Middle frontal gyrus (tissue), 1 donor: ENCODE measurements around the gene NATD1.
A peak's percentile ranks its signal among the peaks of the same experiment; 100 is the strongest.

Source experiments
- DNase-seq: peaks from one replicate; pipeline ENCODE4 v3.0.0-alpha.2; 2015; ENCODE audit warnings: low spot score; ENCODE audit errors: extremely low spot score

The NATD1 gene

DNA sequence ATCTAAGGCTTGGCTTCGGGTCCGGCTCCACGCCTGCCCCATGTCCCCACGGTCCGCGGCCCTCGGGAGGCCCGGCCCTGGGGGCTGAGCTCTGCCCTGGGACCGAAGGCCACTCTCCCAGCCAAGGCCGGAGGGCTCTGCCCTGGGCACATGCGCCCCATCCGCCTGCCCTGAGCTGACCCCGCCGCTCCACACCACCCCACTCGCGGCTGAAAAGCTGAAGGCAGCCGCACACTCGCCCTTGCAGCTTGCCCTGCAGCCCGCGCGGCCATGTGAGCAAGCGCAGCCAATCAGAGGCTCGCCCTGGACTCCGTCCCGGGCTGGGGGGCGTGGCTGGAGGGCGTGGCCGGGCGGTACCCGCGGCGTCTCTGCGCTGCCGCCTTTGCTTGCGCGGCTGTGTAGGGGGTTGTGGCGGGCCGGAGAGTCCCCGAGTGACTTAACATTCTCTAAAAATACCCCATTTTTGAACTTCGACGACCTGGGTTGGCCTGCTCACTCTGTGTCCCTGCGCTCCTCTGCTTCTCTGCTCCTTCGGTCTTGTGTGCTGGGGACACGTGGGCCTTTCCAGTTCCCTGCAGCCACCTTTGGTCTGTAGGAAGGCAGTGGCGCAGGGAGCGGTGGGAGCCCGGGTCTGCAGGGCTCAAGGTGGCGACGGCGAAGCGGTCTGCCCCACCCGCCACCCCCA lies 22.5 kb upstream of the NATD1 start:
- peak; percentile 76 for DNase-seq

DNA sequence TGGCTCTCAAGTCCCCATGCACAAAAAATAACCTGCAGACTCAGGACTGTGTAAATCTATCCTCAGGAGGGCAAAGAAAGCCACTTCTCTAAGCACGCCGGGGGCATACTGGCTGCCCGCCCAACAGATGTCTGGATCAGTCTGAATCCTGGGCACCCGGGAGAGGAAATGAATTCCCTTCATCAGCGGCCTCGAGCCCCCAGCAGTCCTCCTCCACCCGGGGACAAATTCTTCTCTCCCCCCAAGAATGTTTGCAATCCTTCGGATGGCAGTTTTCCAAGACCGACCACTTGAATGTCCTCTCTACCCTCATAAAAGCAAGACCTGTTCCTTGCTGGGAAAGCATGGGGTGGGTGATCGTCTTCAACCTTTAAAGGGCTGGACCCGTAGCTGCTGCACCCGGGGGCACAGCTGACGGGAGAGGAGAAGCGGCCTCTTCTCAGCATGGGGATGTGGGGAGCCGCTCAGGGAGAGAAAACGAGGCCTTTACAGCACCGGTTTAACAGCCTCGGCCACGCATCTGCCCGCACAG lies 21.9 kb upstream of the NATD1 start:
- no peak for DNase-seq

DNA sequence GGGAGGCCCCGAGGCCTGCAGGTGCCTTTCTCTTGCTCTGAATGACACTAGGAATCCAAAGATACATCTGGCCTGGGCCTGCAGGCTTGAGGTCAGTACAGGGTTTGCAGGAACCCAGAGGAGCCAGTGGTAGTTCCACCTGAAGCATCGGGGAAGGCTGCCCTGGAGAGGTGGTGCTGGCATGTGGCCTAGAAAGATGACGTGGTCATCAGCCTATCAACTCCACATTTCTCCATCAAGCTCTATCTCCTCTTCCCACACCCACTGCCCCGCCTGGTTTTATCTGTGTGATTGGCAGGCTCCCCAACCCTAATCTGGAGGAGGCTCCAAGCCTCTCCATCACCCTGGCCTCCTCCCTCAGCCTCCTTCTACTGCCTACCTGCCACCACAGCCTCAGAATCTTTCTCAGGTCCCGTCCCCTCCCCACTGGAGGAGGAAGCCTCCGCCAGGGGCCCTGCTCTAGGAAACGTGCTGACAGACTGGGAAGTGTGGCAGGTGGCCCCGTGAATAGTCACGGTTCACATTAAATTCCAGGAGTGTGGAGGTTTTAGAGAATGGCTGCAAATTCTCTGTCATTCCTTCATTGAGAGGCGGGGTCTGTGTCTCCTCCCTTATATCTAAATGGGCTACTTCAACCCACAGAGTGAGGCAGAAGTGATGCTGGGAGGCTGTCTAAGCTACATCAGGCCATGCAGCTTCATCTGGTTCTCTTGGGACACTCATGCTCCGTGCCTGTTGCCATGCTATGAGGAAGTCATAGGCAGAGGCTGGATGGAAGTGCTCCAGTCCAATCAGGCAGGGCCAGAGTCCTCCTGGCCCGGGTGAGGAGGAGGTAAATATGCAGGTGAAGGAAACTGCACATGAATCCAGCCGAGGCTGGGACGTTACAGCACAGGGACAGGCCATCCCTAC lies 19.9 kb upstream of the NATD1 start:
- no peak for DNase-seq

DNA sequence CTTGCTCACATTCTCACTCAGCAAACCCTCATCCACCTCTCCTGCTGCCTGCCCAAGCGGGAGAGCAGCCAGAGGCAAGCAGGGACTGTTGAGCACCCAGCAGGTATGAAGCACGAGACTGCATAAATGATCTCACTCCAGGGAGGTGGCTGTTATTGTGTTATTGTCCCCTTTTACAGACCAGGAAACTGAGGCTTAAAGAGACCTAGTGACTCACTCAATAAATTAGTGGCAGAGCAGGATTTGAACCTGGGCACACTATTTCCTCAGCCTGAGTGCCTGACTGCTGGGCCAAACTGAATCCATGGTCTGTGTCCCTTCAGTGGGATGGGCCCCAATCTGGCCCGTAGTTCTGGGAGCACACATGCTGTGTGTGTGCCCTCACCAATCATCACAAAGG lies 19.0 kb upstream of the NATD1 start:
- no peak for DNase-seq

DNA sequence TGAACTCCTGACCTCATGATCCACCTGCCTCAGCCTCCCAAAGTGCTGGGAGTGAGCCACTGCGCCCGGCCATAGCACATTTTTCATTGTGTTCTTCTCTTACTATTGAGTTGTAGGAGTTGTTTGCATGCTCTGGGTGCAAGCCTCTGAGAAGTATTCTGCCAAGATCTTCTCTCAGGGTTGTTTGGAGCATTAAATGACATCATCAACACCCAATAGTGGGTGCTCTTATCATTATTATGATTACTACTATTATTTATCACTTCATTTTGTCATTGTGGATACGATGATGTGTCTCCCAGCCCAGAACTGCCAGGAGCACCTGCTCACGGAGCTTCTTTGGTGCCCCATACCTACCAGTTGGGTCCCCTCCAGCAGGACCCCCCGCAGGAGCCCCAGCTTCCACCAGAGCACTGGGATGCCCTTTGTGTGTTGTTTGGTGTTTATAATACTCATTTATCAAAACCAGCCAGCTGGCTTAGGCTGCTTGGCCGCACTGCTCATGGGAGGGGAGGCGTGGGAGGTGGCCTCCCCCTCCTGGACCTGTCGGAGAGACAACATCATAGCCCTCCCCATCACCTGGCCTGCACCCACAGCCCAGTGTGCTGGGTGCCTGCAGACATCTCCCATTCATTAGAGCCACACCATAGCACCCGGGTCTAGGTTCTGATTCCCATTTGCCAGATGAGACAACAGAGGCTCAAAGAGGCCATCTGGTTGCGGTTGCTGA lies 18.4 kb upstream of the NATD1 start:
- no peak for DNase-seq

DNA sequence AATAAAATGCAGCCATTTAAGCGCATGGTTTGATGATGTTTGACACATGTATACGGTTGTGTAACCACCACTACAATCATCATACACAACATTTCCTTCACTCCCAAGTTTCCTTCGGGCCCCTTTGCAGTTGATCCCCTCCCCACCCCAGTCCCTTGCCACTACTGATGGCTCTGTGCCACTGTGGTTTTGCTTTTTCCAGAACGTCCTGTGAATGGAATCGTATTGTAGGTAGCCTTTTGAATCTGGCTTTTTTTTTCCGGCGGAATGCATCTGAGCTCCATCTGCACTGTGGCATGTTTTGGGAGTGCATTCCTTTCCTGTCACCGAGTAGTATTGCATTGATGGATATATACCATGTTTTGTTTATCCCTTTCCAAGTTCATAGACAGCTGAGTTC lies 16.2 kb upstream of the NATD1 start:
- no peak for DNase-seq

DNA sequence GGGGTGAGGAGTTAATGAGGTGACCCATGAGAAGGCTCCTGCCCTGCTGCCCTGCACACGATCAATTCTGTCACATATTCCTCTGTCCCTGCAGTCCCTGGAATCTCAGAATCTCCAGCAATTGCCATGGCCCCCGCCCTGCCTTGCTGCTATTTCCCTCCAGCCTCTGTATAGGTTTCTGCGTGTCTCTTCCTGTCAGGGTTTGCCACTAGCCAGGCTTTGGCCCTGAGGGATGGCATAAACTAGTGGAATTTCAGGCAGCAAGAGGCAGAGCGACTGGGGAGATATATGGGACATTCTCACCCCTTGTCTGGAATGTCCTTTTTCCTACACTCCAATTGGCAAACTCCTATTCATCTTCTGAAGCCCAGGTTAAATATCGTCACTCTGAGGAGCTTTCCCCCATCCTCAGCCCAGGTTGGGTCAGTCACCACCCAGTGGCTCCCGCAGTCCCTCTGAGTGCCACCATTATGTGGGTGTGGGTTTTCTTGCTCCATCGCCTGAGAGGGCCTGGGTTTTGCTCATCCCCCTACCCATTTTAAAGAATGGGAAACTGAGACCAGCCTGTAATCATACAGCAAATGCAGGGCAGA lies 15.5 kb upstream of the NATD1 start:
- DNase-seq: no peak

DNA sequence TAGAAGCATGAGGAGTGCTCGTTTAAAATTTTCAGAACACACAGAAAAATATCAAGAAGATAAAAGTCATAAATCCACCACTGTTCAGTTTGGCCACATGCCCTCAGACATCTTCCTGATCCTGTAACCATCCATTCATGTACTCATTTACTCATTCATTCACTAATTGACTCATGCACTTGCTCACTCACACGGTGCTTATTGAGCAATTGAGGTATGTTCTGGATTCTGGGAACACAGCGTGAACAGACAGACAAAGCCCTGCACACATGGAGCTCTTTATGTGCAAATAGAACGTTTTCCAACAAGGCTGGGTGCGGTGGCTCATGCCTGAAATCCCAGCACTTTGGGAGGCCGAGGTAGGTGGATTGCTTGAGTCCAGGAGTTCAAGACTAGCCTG lies 10.2 kb upstream of the NATD1 start:
- DNase-seq: no peak

DNA sequence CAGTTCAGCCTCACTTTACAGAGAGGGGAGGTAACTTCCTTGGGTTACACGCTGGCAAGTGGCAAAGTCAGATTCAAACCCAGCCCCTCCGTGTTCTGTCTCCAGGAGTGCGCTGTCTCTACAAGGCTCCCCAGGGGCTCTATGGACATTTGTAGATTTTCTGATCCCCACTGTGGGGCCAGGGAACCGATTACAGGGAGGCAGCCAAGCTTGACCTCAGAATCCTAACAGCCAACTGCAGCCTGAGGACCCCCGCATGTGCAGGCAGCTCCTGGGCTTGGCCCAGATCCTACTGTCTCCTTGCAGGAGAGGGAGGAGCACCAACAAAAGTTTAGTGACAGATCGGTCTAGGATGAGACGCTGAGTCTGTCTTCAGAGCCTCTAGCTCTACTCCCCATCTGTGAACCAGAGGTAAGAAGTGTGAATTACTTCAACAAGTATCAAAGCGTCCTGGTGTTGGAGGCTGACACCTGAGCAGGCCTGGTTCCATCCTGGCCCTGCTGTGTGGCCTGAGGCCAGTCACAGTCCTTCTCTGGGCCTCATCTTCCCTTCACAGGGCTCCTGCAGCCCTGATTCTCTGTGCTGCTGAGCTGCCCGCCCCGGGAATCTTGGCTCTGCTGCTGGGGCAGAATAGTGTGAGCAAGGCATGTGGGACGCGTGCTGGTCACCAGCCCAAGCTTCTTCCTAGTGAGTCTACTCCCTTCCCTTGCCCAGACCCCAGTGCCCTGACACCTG lies 9.2 kb upstream of the NATD1 start:
- DNase-seq: no peak

DNA sequence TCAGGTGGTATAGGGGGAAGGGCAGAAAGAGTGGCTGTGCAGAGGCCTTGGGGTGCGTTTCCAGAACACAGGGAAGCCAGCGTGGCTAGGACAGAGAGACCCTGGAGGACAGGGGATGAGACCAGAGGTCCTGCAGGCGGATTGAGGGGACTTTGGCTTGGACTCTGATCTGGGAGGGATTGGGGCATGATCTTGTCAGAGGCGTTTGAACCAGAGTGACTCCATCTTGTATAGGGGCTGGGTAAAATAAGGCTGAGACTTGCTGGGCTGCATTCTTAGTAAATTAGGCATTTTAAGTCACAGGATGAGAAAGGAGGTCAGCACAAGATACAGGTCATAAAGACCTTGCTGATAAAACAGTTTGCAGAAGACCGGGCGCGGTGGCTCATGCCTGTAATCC lies 5.4 kb upstream of the NATD1 start:
- DNase-seq: no peak

DNA sequence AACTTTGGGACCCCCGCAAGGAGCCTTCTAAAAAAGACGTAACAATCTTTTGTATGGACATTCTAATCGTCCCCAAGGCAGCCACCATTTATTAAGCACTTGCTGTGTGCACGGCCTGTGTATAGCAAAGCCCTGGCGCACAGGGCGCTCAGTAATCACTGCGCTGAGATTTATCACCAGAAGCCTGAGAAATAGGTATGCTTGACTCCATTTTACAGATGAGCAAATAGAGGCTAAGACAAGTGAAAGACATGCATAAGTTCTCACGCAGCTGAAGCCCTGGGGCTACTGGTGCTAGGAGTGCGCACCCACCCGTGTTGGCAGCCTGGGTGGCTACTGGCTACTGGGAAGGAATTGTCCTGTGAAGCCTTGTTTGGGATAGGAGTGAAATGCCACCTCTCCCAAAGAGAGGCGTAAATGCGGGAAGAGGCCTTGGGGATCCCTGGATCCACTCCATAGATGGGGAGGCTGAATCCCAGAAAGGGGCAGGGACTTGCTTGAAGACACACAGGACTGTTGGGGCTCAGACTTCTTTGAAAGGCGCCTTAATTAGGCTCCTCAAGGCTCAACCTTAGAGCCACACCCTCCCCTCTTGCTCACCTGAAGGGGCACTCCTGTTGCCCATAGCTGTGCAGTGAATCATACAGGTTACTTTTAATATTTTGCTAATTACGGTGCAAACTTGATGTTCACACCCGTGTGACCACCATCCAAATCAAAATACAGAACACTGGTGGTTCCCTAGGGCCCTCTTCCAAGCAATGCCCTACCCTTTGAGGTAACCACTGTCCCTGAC lies 634 bp upstream of the NATD1 start:
- no peak for DNase-seq

DNA sequence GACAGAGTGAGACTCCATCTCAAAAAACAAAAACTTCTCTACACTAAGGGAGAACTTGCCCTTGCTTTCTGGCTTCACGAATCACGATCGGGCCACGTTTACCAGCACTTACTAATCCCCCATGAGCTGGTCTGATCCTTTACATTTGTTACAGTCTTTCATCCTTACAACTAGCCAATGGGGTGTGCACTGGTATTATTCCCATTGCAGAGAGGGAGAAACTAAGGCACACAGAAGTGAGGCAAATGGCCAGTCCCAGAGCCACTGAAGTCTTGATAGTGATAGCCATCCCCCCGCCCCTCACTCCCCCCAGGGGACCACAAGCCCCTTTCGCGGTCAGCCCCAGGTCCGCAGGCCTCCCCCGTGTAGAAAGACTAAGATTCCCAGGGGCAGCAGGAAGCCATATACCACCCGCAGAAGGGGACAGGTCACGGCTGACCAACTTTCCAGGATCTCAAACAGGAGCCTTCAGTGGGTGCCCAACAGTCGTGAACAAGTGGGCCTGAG lies 868 bp downstream of the NATD1 start:
- DNase-seq: no peak

DNA sequence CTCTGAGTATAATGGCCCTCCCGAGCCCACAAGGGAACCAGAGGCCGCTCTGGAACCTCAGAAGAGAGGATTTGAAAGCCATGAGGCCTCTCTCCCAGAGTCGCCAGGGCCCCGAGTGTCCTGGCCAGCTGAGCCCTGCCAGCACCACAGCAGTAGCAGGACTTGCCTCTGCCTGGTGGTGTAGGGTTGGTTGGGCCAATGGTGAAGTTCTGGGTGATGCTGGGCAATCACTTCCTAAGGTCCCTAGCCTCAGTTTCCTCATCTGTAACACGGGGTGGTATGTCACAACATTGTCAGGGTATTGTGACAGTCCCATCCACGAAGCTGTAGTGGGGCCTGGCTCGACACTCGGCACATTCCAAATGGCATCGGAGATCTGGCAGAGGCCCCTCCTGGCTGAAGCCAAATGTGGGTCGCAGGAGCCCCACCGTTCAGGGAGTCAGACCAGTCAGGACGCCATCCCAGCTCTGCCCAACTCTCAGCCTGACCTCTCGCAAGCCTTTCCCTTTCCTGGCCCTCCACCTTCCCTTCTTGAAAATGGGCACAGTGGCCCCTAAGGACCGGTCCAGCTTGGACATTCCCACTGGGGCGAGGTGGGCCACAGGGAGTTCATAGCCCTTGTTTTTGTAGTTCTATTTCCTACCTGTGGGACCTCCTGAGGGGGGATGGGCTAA lies 1.7 kb downstream of the NATD1 start:
- no peak for DNase-seq

DNA sequence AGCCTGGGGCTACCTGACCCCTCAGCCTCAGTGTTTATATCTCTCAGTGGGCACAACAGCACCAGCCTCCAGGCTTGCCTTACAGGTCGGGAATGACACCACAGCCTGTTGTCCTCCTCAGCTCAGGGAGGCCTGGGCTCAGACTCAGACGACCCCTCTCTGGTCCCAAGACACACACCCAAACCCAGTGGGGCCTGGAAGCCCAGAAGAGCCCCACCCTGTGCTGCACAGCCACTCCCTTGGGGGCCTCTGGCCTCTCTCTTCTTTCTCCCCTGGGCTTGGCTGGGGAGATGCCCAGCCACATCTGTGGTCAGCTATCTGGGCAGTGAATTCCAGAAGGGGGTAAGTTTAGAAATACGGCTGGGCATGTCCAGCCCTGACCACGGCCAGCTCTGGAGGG lies 2.4 kb downstream of the NATD1 start:
- no peak for DNase-seq

DNA sequence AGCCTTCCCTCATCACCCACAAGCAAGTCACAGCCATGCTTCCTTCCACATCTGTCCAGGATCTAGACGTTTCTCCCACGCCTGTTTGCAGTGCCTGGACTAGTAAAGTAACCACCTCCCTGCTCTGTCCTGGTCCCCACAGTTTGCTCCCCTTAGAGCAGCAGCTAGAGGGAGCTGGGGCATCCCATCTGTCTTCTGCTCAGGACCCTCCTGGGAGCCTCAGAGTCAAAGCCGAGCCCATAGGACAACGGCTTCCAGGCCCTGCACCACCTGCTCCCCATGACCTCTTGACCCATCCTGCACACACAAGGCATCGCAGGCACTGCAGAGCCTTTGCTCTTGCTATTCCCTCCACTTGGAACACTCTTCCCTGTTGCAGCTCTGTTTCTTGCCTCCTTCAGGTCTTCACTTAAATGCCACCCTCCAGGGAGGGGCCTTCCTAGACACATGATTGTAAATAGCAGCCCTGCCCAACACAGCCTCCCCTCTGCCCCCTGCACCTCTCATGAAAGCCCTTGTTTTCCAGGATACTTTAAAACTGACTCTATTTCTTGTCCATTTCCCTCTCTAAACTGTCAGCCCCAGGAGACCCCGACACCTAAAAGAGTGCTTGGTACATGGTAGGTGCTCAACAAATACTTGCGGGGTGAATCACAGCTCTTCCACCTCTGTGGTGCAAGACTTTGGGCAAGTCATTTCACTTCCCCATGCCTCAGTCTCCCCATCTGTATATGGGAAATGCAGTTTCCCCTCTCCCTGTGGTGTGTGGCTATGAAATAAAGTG lies 3.1 kb downstream of the NATD1 start:
- DNase-seq: no peak

DNA sequence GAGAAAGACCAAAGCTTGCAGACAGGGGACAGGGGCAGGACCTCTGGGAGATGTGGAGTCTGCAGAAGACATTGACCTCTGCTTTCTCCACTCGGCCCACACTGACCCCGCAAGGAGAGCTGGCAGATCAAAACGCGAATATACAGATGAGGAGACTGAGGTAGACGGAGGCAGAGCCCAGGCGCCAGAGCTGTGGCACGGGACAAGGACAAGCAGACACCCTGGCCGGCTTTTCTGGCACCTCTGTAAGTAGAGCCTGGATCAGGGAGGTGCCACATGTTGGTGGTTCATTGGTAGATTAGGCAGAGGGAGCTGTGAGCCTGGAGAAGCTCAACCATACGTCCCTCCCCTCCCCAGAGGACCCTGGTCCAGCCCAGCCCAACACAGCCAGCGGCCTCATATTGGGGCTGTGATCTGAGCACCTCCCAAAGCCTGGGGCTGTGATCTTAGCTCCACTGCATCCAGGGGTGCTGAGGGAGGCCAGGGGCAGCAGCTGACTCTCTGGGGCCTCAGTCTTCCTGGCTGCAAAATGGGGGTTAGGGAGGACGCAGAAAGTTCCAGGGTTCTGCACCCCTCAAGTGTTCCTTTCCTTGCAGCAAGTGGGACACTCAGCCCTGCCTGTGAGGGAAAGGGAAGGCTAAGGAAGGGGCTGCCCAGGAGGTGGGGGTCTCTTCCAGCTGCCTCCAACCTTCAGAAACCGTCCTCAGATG lies 4.0 kb downstream of the NATD1 start:
- DNase-seq: no peak

DNA sequence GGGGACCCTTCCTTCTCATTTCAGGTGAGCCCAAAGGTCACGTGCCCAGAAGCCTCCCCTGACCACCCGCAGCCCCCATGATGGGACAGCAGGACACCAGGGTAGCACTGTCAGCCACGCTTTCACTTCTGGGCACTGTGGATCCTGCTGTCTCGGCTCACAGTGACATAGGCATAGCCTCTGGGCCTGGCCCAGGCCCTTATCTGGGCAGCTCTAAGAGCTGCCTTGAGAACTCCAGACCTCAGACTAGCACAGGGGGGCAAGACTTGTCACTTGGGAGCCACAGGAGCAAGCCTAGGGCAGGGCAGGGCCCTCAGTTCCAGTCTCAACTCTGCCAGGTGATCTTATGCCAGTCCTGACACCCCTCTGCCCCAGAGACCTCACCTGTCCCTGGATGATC lies 4.7 kb downstream of the NATD1 start:
- DNase-seq: no peak
